ENCODE data around the gene NEK8. TPM values are rescaled to one million over a fixed set of nuclear protein-coding genes. Genes with fewer than 3 reads are reported as not detected.
A peak's percentile ranks its signal among the peaks of the same experiment; 100 is the strongest.

NEK8 gene
- total and polyA plus RNA-seq, 7 donors, result 0.21 to 1.5 (median 0.80) TPM

DNA sequence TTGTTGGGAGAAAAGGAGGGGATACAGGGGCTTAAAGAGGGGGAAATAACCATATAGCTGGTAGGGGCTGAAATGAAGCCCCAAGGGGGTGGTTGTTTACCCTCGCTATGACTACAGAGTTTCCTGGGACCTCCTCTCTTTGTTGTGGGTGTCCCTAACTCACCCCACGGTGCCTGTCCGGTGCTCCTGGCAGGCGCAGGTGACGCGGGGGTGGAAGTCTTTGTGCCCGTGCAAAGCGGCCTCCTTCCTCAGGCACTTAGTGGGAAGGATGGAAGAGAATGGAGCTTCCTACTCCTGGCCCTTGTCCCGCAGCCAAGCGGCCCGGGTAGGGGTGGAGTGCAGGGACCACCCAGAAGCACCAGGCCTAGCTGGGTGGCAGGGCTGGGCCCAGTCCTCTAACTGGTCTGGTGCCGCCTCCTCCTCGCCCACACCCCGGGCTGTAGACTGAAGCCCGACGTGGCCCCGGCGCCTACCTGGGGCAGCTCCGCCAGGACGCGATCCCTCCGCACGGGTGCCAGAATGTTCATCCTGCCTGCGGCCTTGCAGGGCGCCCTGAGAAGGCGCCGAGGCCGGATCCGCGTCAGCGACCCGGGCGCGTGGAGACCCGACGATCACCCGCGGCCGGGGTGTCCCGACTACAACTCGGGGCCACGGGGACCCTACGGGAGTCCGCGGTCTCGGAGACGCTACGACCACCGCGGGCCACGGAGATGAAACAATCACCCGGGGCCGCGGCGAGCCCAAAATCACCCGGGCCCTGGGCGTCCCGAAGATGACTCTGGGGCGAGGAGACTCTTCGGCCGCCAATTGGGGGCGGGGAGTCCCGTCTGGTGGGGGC, 11.6 kb upstream of the NEK8 start:
- ATAC-seq (no peak), DNase-seq (peak; percentile 46 to 64)
- Histone ChIP-seq H3K4me3 (peak overlapping the region; percentile 98), H3K27ac (peak overlapping the region; percentile 92), H3K9me3 (no peaks in the 10 kb centered on the region), H3K4me1 (peaks cover 16% of the 10 kb centered on the region), H3K36me3 (ENCODE audit: insufficient read depth in 1 of 2, low read depth in 1 of 2) (peaks cover 0 to 24% of the 10 kb centered on the region in 2 donors), H3K27me3 (ENCODE audit: insufficient read depth in 3 of 3, low read length in 2 of 3) (peaks cover 0 to 16% (median 0%) of the 10 kb centered on the region in 3 donors)
- WGBS, 3 donors, result 9 to 14% (median 10%) methylated on average over 62 to 63 of the region's 63 CpGs
- TF ChIP-seq, protein P1, sequence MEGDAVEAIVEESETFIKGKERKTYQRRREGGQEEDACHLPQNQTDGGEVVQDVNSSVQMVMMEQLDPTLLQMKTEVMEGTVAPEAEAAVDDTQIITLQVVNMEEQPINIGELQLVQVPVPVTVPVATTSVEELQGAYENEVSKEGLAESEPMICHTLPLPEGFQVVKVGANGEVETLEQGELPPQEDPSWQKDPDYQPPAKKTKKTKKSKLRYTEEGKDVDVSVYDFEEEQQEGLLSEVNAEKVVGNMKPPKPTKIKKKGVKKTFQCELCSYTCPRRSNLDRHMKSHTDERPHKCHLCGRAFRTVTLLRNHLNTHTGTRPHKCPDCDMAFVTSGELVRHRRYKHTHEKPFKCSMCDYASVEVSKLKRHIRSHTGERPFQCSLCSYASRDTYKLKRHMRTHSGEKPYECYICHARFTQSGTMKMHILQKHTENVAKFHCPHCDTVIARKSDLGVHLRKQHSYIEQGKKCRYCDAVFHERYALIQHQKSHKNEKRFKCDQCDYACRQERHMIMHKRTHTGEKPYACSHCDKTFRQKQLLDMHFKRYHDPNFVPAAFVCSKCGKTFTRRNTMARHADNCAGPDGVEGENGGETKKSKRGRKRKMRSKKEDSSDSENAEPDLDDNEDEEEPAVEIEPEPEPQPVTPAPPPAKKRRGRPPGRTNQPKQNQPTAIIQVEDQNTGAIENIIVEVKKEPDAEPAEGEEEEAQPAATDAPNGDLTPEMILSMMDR (IDR thresholded peaks at IDR 0.05), result no peak
- intact Hi-C loops (cut with DNase I), result no loop called here

DNA sequence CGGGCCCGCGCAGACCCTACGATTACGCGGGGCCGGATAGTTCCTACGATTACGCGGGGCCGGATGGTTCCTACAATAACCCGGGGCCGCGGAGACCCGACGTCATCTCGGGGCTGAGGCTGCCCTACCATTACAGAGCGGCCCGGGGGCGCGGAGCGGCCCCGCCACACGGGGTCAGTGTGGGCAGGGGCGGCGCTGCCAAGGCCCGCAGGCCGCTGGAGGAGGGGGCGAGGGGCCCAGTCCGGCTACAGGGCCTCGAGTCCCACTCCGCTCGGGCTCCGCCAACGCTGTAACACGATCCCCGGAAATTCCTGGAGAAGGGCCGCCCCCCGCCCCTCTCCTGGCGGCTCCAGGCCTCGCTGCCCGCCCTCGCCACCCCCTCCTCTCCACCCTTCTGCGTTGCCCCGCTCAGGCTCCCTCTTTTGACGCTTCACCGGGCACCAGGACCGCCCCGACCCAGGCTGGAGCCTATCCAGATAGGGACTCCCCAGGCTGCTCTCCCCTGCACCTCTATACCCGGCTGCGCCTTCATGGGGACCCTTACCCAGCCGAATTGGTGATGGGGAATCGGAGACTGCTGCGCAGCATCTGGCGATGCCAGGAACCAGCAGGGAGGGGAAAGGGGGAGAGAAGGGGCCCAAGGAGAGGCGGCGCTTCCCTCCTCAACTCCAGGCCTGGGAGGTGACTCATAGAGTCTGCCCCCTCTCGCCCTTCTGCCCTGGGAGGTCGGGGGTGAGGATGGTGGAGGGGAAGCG, 10.8 kb upstream of the NEK8 start, which contains the start of gene RAB34:
RAB34 (minus strand) TSS at position 291 of the 755 bp plus-strand sequence. CDS start 602 bp downstream, outside the sequence.
- Histone ChIP-seq H3K27ac (peak within 1 kb of the TSS; percentile 92), H3K27me3 (ENCODE audit: insufficient read depth in 3 of 3, low read length in 2 of 3) (peaks cover 0 to 16% (median 0%) of the 10 kb centered on the region in 3 donors), H3K4me3 (peak within 1 kb of the TSS; percentile 98), H3K4me1 (peaks cover 24% of the 10 kb centered on the region), H3K9me3 (no peaks in the 10 kb centered on the region), H3K36me3 (ENCODE audit: insufficient read depth in 1 of 2, low read depth in 1 of 2) (peaks cover 0 to 32% of the 10 kb centered on the region in 2 donors)
- TF ChIP-seq, protein P1 (IDR thresholded peaks at IDR 0.05), result peak; percentile 21
- ATAC-seq (peak; percentile 4 to 15 (median 12)), DNase-seq (peak; percentile 80)
- intact Hi-C loops (cut with DNase I), result no loop called here
- 8 to 14% (median 12%) methylated on average over 44 to 60 of the region's 60 CpGs for WGBS, 3 donors

DNA sequence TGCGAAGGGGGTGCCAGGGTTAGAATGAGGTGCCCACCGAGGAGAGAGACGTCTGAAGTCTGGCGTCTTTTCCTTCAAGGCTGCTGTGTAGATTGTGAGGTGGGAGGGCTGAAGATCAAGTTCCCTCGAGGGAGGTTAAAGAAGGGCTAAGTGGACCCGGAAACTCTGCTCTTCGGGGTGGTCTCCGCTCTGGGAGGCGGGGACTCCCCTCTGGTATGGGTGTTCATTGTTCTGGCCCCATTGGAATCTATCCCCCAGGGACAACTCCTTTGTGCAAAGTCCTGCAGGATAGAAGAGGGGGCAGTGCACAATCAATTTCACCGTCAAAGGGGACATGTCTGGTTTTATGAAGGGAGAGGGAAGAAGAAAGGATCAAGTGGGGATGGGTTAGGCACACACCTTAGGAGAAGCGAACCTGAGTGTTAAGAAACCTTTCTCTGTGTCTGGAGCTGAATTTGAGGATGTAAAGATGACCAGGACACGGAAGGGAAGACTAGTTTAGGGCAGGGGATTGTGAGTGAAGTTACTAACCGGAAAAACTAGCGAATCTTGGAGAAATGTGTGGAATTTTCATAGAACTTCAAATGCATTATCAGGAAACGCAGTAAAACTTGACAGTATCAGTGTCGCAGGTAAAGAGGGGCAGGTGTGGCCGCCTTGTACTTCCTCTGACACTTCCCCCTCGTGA, 10.1 kb upstream of the NEK8 start:
- TF ChIP-seq, protein P1 (IDR thresholded peaks at IDR 0.05), result no peak
- DNase-seq (no peak), ATAC-seq (no peak)
- intact Hi-C loops (cut with DNase I), result no loop called here
- H3K4me3 ChIP-seq, result peak overlapping the region; percentile 98
- H3K27me3 ChIP-seq (ENCODE audit: insufficient read depth in 3 of 3, low read length in 2 of 3), result peaks cover 0 to 16% (median 0%) of the 10 kb centered on the region in 3 donors
- peaks cover 26% of the 10 kb centered on the region for H3K4me1 ChIP-seq
- WGBS, 3 donors, result 47 to 61% (median 48%) methylated on average over 18 of the region's 18 CpGs
- no peaks in the 10 kb centered on the region for H3K9me3 ChIP-seq
- H3K36me3 ChIP-seq (ENCODE audit: insufficient read depth in 1 of 2, low read depth in 1 of 2), result peaks cover 0 to 39% of the 10 kb centered on the region in 2 donors
- H3K27ac ChIP-seq, result peak overlapping the region; percentile 92

DNA sequence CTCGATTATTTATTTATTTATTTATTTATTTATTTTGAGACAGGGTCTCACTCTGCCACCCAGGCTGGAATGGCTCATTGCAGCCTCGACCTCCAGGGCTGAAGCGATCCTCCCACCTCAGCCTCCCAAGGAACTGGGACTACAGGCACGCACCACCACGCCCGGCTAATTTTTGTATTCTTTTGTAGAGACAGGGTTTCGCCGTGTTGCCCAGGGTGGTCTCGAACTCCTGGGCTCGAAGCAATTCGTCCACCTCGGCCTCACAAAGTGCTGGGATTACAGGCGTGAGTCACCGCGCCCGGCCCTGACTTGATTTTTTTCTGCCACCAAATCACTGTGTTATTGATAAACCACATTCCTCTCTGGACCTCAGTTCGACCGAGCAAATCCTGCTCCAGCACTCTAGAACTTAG, 9.6 kb upstream of the NEK8 start:
- H3K4me3 ChIP-seq, result peak overlapping the region; percentile 98
- H3K27ac ChIP-seq, result peak overlapping the region; percentile 92
- WGBS, 3 donors, result 30 to 32% (median 32%) methylated on average over 18 of the region's 18 CpGs
- DNase-seq (no peak), ATAC-seq (no peak)
- peaks cover 0 to 16% (median 0%) of the 10 kb centered on the region in 3 donors for H3K27me3 ChIP-seq (ENCODE audit: insufficient read depth in 3 of 3, low read length in 2 of 3)
- H3K9me3 ChIP-seq, result no peaks in the 10 kb centered on the region
- H3K4me1 ChIP-seq, result peaks cover 26% of the 10 kb centered on the region
- TF ChIP-seq, protein P1 (IDR thresholded peaks at IDR 0.05), result no peak
- peaks cover 0 to 45% of the 10 kb centered on the region in 2 donors for H3K36me3 ChIP-seq (ENCODE audit: insufficient read depth in 1 of 2, low read depth in 1 of 2)
- intact Hi-C loops (cut with DNase I), result no loop called here

Measured in psoas muscle (tissue), 8 donors.